ENCODE measurements around the gene NACC2.

- no peak for TF ChIP-seq JUND (IDR thresholded peaks at IDR 0.05)
- TF ChIP-seq USF1 (IDR thresholded peaks at IDR 0.05; ENCODE audit: borderline replicate concordance, low read depth), result no peak
- no peak for TF ChIP-seq CTCF (IDR thresholded peaks at IDR 0.05)
- no peak for TF ChIP-seq TAF1 (IDR thresholded peaks at IDR 0.05; ENCODE audit: borderline replicate concordance, low read depth, low read length)
- TF ChIP-seq POLR2AphosphoS5 (IDR thresholded peaks at IDR 0.05; ENCODE audit: low read depth, low read length), result no peak
- TF ChIP-seq FOXJ3 (CRISPR knock-in tag; IDR thresholded peaks at IDR 0.05), result no peak
- no peak for TF ChIP-seq IRF3 (IDR thresholded peaks at IDR 0.05; ENCODE audit: low read depth, low read length)
- no peak for TF ChIP-seq RAD21 (IDR thresholded peaks at IDR 0.05; ENCODE audit: low read length)
- TF ChIP-seq TCF12 (IDR thresholded peaks at IDR 0.05), result no peak
Observed at GRCh38 chr9:136013524-136014034, 81.5 kb downstream of the NACC2 start.
